K562 (cell line): ENCODE results near the gene FOS. TPM values are rescaled to one million over a fixed set of nuclear protein-coding genes. Genes with fewer than 3 reads are reported as not detected.

ENCODE experiments used
- ATAC-seq: fragments of 200-7000 bp; cut with Tn5 transposase; 3 replicates; pipeline ENCODE4 v1.9.1; 2020; ENCODE audit warnings: moderate library complexity
- BruUV-seq: library from RNA; stranded (reverse); fragments of 400-500 nt; replicated peaks from 2 replicates; lab custom pipeline; 2021; lab: Mats Ljungman, UMichigan
- CTCF ChIA-PET: fragments of 300-600 bp; formaldehyde crosslinking; extraction: SDS; loops from one replicate; lab custom pipeline; 2021; ENCODE audit warnings: low intra/inter-chr PET ratio; lab: Yijun Ruan, JAX
- POLR2A ChIA-PET: fragments of 300-600, 350-650 bp; sonication (Branson Sonifier 250); formaldehyde crosslinking; extraction: SDS; loops from one replicate; lab custom pipeline; 2021; ENCODE audit warnings: antibody characterized with exemption, inconsistent platforms; lab: Yijun Ruan, JAX
- DNase-seq, 4 experiments: peaks; one replicate each; pipeline versions ENCODE4 v3.0.0 to v3.0.0-alpha.2; 2011 to 2018; ENCODE audit warnings: low spot score in 3 of 4, mixed read lengths in 3 of 4; ENCODE audit errors: extremely low read depth in 1 of 4
- FAIRE-seq: peaks from 2 replicates; lab custom pipeline; 2011; peaks lifted over from hg19 to GRCh38; lab: Jason Lieb, UNC
- H2AFZ ChIP-seq: 2 replicates; pipeline ENCODE4 v1.6.0; 2011; ENCODE audit warnings: low read depth, low read length, control low read depth, inconsistent platforms
- H3K27ac ChIP-seq: fragments of 200-600 bp; 3 replicates; pipeline ENCODE4 v1.8.0; 2011; ENCODE audit warnings: low read depth, mild to moderate bottlenecking, control low read depth, inconsistent platforms, low read length, moderate library complexity, mixed read lengths; ENCODE audit errors: extremely low read depth
- H3K27me3 ChIP-seq, 2 experiments: fragments of 300-600 bp in 1 of 2; 2 replicates in 1 of 2; 3 replicates in 1 of 2; pipeline versions ENCODE4 v1.6.0 to v1.8.0; 2011; ENCODE audit warnings: inconsistent platforms in 2 of 2, low read length in 2 of 2, mild to moderate bottlenecking in 1 of 2, mixed read lengths in 1 of 2, moderate library complexity in 1 of 2; ENCODE audit not compliant: control insufficient read depth in 2 of 2, insufficient read depth in 2 of 2
- H3K36me3 ChIP-seq: fragments of 300-600 bp; 3 replicates; pipeline ENCODE4 v1.8.0; 2011; ENCODE audit warnings: mild to moderate bottlenecking, low read length, inconsistent platforms; ENCODE audit not compliant: control insufficient read depth, insufficient read depth
- H3K4me1 ChIP-seq, 2 experiments: fragments of 200-600 bp in 1 of 2; replicated peaks in 1 of 2; 2 replicates in 1 of 2; 3 replicates in 1 of 2; pipeline versions ENCODE4 v1.5.1 to v1.8.0; 2011; ENCODE audit warnings: inconsistent platforms in 2 of 2, low read length in 2 of 2, mild to moderate bottlenecking in 1 of 2, mixed read lengths in 1 of 2, moderate library complexity in 1 of 2; ENCODE audit not compliant: control insufficient read depth in 2 of 2, insufficient read depth in 2 of 2
- H3K4me2 ChIP-seq: 2 replicates; pipeline ENCODE4 v1.6.1; 2011; ENCODE audit warnings: low read length, control low read depth, inconsistent platforms, mixed read lengths; ENCODE audit not compliant: insufficient read depth
- H3K4me3 ChIP-seq: fragments of 200-600 bp; sonication (generic), shearing (Covaris generic); 2 replicates; pipeline ENCODE4 v1.5.1; 2016; ENCODE audit warnings: control low read depth, inconsistent platforms
- H3K79me2 ChIP-seq: fragments of 200-600 bp; 3 replicates; pipeline ENCODE4 v1.8.0; 2011; ENCODE audit warnings: low read length, inconsistent platforms; ENCODE audit not compliant: control insufficient read depth, insufficient read depth
- H3K9ac ChIP-seq, 2 experiments: 2 replicates each; pipeline versions ENCODE4 v1.6.0 to v1.6.1; 2011; ENCODE audit warnings: low read depth in 2 of 2, low read length in 2 of 2, control low read depth in 1 of 2, inconsistent platforms in 1 of 2, mild to moderate bottlenecking in 1 of 2, mixed read lengths in 1 of 2; ENCODE audit not compliant: insufficient read depth in 1 of 2
- H3K9me1 ChIP-seq: one replicate; pipeline ENCODE4 v1.6.0; 2011; ENCODE audit warnings: inconsistent platforms, mild to moderate bottlenecking, low read length, moderate library complexity; ENCODE audit not compliant: control insufficient read depth, insufficient read depth
- H3K9me3 ChIP-seq: replicated peaks from 2 replicates; pipeline ENCODE4 v1.5.1; 2011; ENCODE audit warnings: low read depth, low read length, inconsistent platforms; ENCODE audit not compliant: control insufficient read depth, insufficient read depth
- H4K20me1 ChIP-seq: replicated peaks from 2 replicates; pipeline ENCODE4 v1.6.1; 2011; ENCODE audit warnings: low read length, inconsistent platforms, mixed read lengths; ENCODE audit not compliant: control insufficient read depth, insufficient read depth
- DACH1 ChIP-seq: fragments of 450-650 bp; IDR thresholded peaks from 2 replicates; pipeline ENCODE4 v1.6.1; 2018; ENCODE audit not compliant: partially characterized antibody
- MEIS2 ChIP-seq: fragments of 450-650 bp; IDR thresholded peaks from 2 replicates; pipeline ENCODE4 v1.6.1; 2014; ENCODE audit warnings: mild to moderate bottlenecking; ENCODE audit not compliant: partially characterized antibody
- PCBP2 ChIP-seq: fragments of 200-400 bp; formaldehyde crosslinking; IDR thresholded peaks from 2 replicates; pipeline ENCODE4 v1.6.1; 2018; ENCODE audit warnings: low read length, low read depth, mild to moderate bottlenecking, moderate library complexity; ENCODE audit not compliant: poor library complexity, severe bottlenecking
- POLR2G ChIP-seq: fragments of 200-400 bp; formaldehyde crosslinking; IDR thresholded peaks from 2 replicates; pipeline ENCODE4 v1.6.1; 2017; ENCODE audit warnings: low read depth, mild to moderate bottlenecking, antibody characterized with exemption, low read length, moderate library complexity
- PRPF4 ChIP-seq: fragments of 200-400 bp; formaldehyde crosslinking; IDR thresholded peaks from one replicate; pipeline ENCODE4 v1.6.1; 2017; ENCODE audit warnings: low read length, low read depth, mild to moderate bottlenecking; ENCODE audit not compliant: insufficient read depth, poor library complexity, severe bottlenecking
- RBFOX2 ChIP-seq: fragments of 200-400 bp; formaldehyde crosslinking; IDR thresholded peaks from 2 replicates; pipeline ENCODE4 v1.6.1; 2017; ENCODE audit warnings: low read depth, mild to moderate bottlenecking, low read length, moderate library complexity
- RBM22 ChIP-seq: fragments of 200-400 bp; formaldehyde crosslinking; IDR thresholded peaks from 2 replicates; pipeline ENCODE4 v1.6.1; 2018; ENCODE audit warnings: low read length, low read depth; ENCODE audit not compliant: poor library complexity, severe bottlenecking
- RNF2 ChIP-seq: sonication (generic); IDR thresholded peaks from 2 replicates; pipeline ENCODE4 v1.6.1; 2016
- U2AF1 ChIP-seq: fragments of 200-400 bp; formaldehyde crosslinking; optimal IDR thresholded peaks from 2 replicates; pipeline ENCODE3; 2017; ENCODE audit warnings: mild to moderate bottlenecking, low read depth, low read length, moderate library complexity
- ZC3H4 ChIP-seq: sonication (generic); formaldehyde crosslinking; IDR thresholded peaks from 2 replicates; pipeline ENCODE4 v1.9.0; 2021; ENCODE audit warnings: missing genetic modification reagents, borderline replicate concordance
- ZFP1 ChIP-seq: fragments of 450-650 bp; formaldehyde crosslinking; IDR thresholded peaks from 2 replicates; pipeline ENCODE4 v1.4.0; 2020; ENCODE audit warnings: mild to moderate bottlenecking, mixed read lengths
- ZNF766 ChIP-seq: fragments of 200-800 bp; sonication (Bioruptor generic); conservative IDR thresholded peaks from 2 replicates; pipeline ENCODE4 v1.6.1; 2016; ENCODE audit warnings: missing genetic modification characterization, missing compliant biosample characterization
- whole genome bisulfite sequencing: fragments of 100-300 bp; shearing (Covaris generic); methylation state at CpG from one replicate; pipeline ENCODE4 v1.1.6; 2016; ENCODE audit warnings: low coverage, mixed read lengths; ENCODE audit not compliant: insufficient coverage; ENCODE audit errors: missing lambda C conversion rate; 5-methylcytosine and 5-hydroxymethylcytosine counted together
- in situ Hi-C: fragments of 300-500 bp; cut with MboI; formaldehyde crosslinking; loops from 4 replicates; pipeline ENCODE4 v1.15.0; 2018; ENCODE audit warnings: inconsistent platforms, mixed read lengths
- intact Hi-C: fragments of 100-400 bp; cut with micrococcal nuclease; formaldehyde crosslinking; loops from 2 replicates; pipeline ENCODE4 v1.14.2; 2022
- polyA plus RNA-seq, 8 experiments: library from polyadenylated mRNA; depleted of rRNA in 4 of 8; stranded (reverse) in 5 of 8; unstranded in 3 of 8; fragments of >200 nt; fragmentation: Nextera tagmentation in 2 of 8; fragmentation: Illumina TruSeq in 1 of 8; extraction: Ambion mirVana in 2 of 8; extraction: Trizol in 1 of 8; gene quantifications; 2 replicates each; pipeline versions ENCODE4 v1.2.1 to v1.2.3, GENCODE V29; 2011 to 2014; ENCODE audit warnings: inconsistent platforms in 1 of 8, missing spikeins in 1 of 8
- total RNA-seq, 7 experiments: library from RNA; depleted of rRNA in 6 of 7; stranded (reverse); fragments of >200 nt in 6 of 7; fragmentation: Illumina TruSeq in 2 of 7; extraction: Trizol in 2 of 7; gene quantifications; 2 replicates each; pipeline versions ENCODE4 v1.2.1 to v1.2.3, GENCODE V29; 2011 to 2021; ENCODE audit warnings: low replicate concordance in 1 of 7
- TF ChIP-seq, protein P1 (sequence below): sonication (generic); formaldehyde crosslinking; IDR thresholded peaks from 2 replicates; pipeline ENCODE4 v1.9.0; 2022; ENCODE audit warnings: mild to moderate bottlenecking, missing genetic modification reagents
- TF ChIP-seq, protein P2 (sequence below): sonication (generic); formaldehyde crosslinking; IDR thresholded peaks from 2 replicates; pipeline ENCODE4 v1.8.1; 2023; ENCODE audit warnings: mild to moderate bottlenecking, missing genetic modification reagents
- TF ChIP-seq, protein P3 (sequence below): fragments of 200-400 bp; formaldehyde crosslinking; IDR thresholded peaks from 2 replicates; pipeline ENCODE4 v1.6.1; 2017; ENCODE audit warnings: mild to moderate bottlenecking, low read depth, low read length, moderate library complexity
- TF ChIP-seq, protein P4 (sequence below): fragments of 450-650 bp; formaldehyde crosslinking; IDR thresholded peaks from 2 replicates; pipeline ENCODE4 v1.4.0; 2020; ENCODE audit warnings: mild to moderate bottlenecking

FOS gene
- total and polyA plus RNA-seq, 9 of the 15 experiments (the other 6 are each of a cell fraction or from before 2014, with no cell fraction given) = 0.54 to 13.8 (median 8.9) TPM

DNA sequence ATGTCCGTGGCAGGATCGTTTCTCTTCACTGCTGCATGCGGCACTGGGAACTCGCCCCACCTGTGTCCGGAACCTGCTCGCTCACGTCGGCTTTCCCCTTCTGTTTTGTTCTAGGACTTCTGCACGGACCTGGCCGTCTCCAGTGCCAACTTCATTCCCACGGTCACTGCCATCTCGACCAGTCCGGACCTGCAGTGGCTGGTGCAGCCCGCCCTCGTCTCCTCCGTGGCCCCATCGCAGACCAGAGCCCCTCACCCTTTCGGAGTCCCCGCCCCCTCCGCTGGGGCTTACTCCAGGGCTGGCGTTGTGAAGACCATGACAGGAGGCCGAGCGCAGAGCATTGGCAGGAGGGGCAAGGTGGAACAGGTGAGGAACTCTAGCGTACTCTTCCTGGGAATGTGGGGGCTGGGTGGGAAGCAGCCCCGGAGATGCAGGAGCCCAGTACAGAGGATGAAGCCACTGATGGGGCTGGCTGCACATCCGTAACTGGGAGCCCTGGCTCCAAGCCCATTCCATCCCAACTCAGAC lies 1.2 kb downstream of the FOS start:
- Histone ChIP-seq H4K20me1 (peaks cover 10% of the 10 kb centered on the region; the same call in 1 of the 2 replicates), H3K4me2 (peak overlapping the region; percentile 90), H3K27me3 (no peaks in the 10 kb centered on the region), H3K4me3 (peak overlapping the region; percentile 71), H3K4me1 (peaks cover 29 to 39% of the 10 kb centered on the region in 2 experiments), H3K9me3 (no peaks in the 10 kb centered on the region), H3K27ac (no peak overlapping the region), H2AFZ (no peak overlapping the region), H3K36me3 (peaks cover 18% of the 10 kb centered on the region; the same call in 2 of the 3 replicates), H3K79me2 (peaks cover 5% of the 10 kb centered on the region; the same call in 1 of the 3 replicates), H3K9me1 (no peaks in the 10 kb centered on the region), H3K9ac (peak overlapping the region; percentile 88 to 90; a peak in 3 of 4 replicates)
- POLR2A ChIA-PET = interaction anchor here (0.5 to 3.5 kb wide), 3 partner anchors 10 to 22 kb away, joined by 3 to 24 read pairs (median 4); no protein-coding TSS in a partner anchor
- 50% methylated on average over 13 of the region's 26 CpGs for WGBS
- CTCF ChIA-PET = no interaction called here
- BruUV-seq = TSS peak; percentile 54
- DNase-seq = no peak
- no peak for ATAC-seq
- FAIRE-seq = no peak
- intact Hi-C loops = no loop called here
- in situ Hi-C loops = no loop called here
- TF ChIP-seq ZNF766 (no peak), MEIS2 (no peak), RNF2 (no peak), ZFP1 (no peak), RBM22 (peak; percentile 71), U2AF1 (no peak), ZC3H4 (peak; percentile 76; the same call in 1 of the 2 replicates), DACH1 (no peak), PRPF4 (peak; percentile 81), RBFOX2 (peak; percentile 75), POLR2G (peak; percentile 86), PCBP2 (no peak)
- TF ChIP-seq, protein P1, sequence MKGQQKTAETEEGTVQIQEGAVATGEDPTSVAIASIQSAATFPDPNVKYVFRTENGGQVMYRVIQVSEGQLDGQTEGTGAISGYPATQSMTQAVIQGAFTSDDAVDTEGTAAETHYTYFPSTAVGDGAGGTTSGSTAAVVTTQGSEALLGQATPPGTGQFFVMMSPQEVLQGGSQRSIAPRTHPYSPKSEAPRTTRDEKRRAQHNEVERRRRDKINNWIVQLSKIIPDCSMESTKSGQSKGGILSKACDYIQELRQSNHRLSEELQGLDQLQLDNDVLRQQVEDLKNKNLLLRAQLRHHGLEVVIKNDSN (CRISPR knock-in tag) = no peak
- TF ChIP-seq, protein P2, sequence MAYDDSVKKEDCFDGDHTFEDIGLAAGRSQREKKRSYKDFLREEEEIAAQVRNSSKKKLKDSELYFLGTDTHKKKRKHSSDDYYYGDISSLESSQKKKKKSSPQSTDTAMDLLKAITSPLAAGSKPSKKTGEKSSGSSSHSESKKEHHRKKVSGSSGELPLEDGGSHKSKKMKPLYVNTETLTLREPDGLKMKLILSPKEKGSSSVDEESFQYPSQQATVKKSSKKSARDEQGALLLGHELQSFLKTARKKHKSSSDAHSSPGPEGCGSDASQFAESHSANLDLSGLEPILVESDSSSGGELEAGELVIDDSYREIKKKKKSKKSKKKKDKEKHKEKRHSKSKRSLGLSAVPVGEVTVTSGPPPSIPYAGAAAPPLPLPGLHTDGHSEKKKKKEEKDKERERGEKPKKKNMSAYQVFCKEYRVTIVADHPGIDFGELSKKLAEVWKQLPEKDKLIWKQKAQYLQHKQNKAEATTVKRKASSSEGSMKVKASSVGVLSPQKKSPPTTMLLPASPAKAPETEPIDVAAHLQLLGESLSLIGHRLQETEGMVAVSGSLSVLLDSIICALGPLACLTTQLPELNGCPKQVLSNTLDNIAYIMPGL (CRISPR knock-in tag) = no peak
- TF ChIP-seq, protein P3, sequence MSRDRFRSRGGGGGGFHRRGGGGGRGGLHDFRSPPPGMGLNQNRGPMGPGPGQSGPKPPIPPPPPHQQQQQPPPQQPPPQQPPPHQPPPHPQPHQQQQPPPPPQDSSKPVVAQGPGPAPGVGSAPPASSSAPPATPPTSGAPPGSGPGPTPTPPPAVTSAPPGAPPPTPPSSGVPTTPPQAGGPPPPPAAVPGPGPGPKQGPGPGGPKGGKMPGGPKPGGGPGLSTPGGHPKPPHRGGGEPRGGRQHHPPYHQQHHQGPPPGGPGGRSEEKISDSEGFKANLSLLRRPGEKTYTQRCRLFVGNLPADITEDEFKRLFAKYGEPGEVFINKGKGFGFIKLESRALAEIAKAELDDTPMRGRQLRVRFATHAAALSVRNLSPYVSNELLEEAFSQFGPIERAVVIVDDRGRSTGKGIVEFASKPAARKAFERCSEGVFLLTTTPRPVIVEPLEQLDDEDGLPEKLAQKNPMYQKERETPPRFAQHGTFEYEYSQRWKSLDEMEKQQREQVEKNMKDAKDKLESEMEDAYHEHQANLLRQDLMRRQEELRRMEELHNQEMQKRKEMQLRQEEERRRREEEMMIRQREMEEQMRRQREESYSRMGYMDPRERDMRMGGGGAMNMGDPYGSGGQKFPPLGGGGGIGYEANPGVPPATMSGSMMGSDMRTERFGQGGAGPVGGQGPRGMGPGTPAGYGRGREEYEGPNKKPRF = no peak
- TF ChIP-seq, protein P4, sequence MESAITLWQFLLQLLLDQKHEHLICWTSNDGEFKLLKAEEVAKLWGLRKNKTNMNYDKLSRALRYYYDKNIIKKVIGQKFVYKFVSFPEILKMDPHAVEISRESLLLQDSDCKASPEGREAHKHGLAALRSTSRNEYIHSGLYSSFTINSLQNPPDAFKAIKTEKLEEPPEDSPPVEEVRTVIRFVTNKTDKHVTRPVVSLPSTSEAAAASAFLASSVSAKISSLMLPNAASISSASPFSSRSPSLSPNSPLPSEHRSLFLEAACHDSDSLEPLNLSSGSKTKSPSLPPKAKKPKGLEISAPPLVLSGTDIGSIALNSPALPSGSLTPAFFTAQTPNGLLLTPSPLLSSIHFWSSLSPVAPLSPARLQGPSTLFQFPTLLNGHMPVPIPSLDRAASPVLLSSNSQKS (CRISPR knock-in tag) = no peak
